Stimulated activated CD4-positive, alpha-beta T cell treated with anti-CD3 and anti-CD28 coated beads, Interleukin-15, amount 100 ng/mL, for 1 hour (primary cell): ENCODE data around the gene SGPL1.
"Not testable (repeated sequence)": the region's sequence is repeated elsewhere in the genome, so short reads cannot be mapped to it uniquely, and the experiment has no call there.

Experiments
- DNase-seq, 2 donors: peaks; one replicate each; pipeline ENCODE4 v3.0.0-alpha.2; 2020; ENCODE audit warnings: low read depth in 1 of 2, low spot score in 1 of 2

Gene SGPL1

GRCh38 chr10:70837660-70838059 is 21.9 kb downstream of the SGPL1 start:
- no peak for DNase-seq

GRCh38 chr10:70838270-70838805 is 22.6 kb downstream of the SGPL1 start:
- no peak for DNase-seq

- no peak for DNase-seq
Observed at GRCh38 chr10:70840836-70841235, 25.1 kb downstream of the SGPL1 start.

GRCh38 chr10:70843333-70843732 is 27.6 kb downstream of the SGPL1 start:
- no peak for DNase-seq

- no peak for DNase-seq
Observed at GRCh38 chr10:70843776-70844489, 28.2 kb downstream of the SGPL1 start.

- DNase-seq: no peak
Observed at GRCh38 chr10:70845256-70845655, 29.5 kb downstream of the SGPL1 start.

GRCh38 chr10:70845816-70846215 is 30.1 kb downstream of the SGPL1 start:
- DNase-seq: no peak

- no peak for DNase-seq
Observed at GRCh38 chr10:70846795-70847194, 31.0 kb downstream of the SGPL1 start.

GRCh38 chr10:70847659-70848360 is 32.1 kb downstream of the SGPL1 start:
- DNase-seq: no peak

GRCh38 chr10:70849582-70850016 is 33.9 kb downstream of the SGPL1 start:
- DNase-seq: no peak

GRCh38 chr10:70850097-70850496 is 34.3 kb downstream of the SGPL1 start:
- DNase-seq: no peak

GRCh38 chr10:70851597-70852475 is 36.1 kb downstream of the SGPL1 start:
- no peak for DNase-seq

GRCh38 chr10:70853038-70853437 is 37.3 kb downstream of the SGPL1 start:
- no peak for DNase-seq

GRCh38 chr10:70853457-70853856 is 37.7 kb downstream of the SGPL1 start:
- no peak for DNase-seq

- no peak for DNase-seq
Observed at GRCh38 chr10:70856454-70856853, 40.7 kb downstream of the SGPL1 start.

GRCh38 chr10:70858759-70859158 is 43.0 kb downstream of the SGPL1 start:
- DNase-seq: no peak

- not testable (repeated sequence) for DNase-seq
Observed at GRCh38 chr10:70861495-70862197, 45.9 kb downstream of the SGPL1 start.

GRCh38 chr10:70863470-70864160 is 47.9 kb downstream of the SGPL1 start:
- no peak for DNase-seq

GRCh38 chr10:70864935-70865334 is 49.2 kb downstream of the SGPL1 start:
- no peak for DNase-seq

GRCh38 chr10:70866424-70866823 is 50.7 kb downstream of the SGPL1 start:
- no peak for DNase-seq
